Measurements from ENCODE around the gene MTUS2.

GRCh38 chr13:29059800-29060199 is 239.7 kb downstream of the MTUS2 start:
- TF ChIP-seq CTCF (IDR thresholded peaks at IDR 0.05; ENCODE audit: poor library complexity) (no peak), EZH2 (IDR thresholded peaks at IDR 0.05; ENCODE audit: borderline replicate concordance) (no peak)

Data from hepatocyte (in vitro differentiated cells).